ENCODE data around the gene CABLES2.

DNA sequence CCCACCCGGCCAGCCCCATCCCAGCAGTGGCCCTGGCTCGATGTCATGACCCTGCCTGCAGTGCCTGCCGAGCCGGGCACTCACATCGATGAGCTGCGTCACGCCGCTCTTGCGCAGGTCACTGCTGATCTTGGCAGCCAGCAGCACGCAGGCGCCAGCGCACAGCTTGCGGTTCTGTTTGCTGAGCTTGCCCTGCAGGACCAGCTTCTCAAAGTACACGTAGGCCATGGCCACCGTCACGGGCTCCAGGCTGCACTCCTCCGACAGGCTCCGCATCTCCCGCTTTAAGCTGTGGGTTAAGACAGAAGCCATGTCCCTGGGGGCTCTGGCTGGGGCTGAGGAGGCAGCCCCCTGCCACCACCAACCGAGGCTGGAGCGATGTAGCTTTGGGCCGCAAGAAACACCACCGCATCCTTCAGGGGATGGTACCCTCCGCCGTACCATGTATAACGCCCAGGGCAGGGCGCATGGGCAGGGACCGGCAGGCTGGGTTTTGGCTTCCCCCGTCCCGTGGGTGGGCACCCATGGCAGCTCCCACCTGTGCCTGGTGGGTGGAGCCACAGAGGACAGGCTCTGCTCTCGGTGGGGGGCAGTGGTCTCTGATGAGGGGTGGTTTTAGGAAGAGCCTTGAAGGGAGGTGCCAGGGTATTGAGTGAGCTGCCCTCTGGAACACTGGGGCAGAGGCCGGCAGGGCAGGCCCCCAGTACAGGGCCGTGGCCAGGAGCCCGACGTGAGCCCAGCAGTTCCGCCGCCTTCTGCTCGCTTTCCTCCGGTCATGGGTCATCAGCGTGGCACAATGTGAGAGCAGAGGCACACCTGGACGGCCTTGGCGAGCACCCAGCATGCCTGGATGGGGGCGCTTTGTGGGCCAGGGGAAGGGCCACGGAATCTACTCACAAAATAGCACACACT is 15.7 kb downstream of the CABLES2 start:
- TF ChIP-seq, protein P1, sequence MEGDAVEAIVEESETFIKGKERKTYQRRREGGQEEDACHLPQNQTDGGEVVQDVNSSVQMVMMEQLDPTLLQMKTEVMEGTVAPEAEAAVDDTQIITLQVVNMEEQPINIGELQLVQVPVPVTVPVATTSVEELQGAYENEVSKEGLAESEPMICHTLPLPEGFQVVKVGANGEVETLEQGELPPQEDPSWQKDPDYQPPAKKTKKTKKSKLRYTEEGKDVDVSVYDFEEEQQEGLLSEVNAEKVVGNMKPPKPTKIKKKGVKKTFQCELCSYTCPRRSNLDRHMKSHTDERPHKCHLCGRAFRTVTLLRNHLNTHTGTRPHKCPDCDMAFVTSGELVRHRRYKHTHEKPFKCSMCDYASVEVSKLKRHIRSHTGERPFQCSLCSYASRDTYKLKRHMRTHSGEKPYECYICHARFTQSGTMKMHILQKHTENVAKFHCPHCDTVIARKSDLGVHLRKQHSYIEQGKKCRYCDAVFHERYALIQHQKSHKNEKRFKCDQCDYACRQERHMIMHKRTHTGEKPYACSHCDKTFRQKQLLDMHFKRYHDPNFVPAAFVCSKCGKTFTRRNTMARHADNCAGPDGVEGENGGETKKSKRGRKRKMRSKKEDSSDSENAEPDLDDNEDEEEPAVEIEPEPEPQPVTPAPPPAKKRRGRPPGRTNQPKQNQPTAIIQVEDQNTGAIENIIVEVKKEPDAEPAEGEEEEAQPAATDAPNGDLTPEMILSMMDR (IDR thresholded peaks at IDR 0.05; ENCODE audit: low read length) = no peak
- TF ChIP-seq EZH2 (IDR thresholded peaks at IDR 0.05; ENCODE audit: borderline replicate concordance, low read length) = no peak

Data from OCI-LY1 (cell line).